NCI-H82 treated with DMSO at 0.1 percent for 48 hours (cell line): ENCODE results near the gene MTA2.
A peak's percentile ranks its signal among the peaks of the same experiment; 100 is the strongest.
"Not testable (repeated sequence)": the region's sequence is repeated elsewhere in the genome, so short reads cannot be mapped to it uniquely, and the experiment has no call there.

Source experiments
- DNase-seq: peaks from one replicate; lab custom pipeline; 2025; ENCODE audit not compliant: unreplicated experiment; lab: John Stamatoyannopoulos, UW

The MTA2 gene

DNA sequence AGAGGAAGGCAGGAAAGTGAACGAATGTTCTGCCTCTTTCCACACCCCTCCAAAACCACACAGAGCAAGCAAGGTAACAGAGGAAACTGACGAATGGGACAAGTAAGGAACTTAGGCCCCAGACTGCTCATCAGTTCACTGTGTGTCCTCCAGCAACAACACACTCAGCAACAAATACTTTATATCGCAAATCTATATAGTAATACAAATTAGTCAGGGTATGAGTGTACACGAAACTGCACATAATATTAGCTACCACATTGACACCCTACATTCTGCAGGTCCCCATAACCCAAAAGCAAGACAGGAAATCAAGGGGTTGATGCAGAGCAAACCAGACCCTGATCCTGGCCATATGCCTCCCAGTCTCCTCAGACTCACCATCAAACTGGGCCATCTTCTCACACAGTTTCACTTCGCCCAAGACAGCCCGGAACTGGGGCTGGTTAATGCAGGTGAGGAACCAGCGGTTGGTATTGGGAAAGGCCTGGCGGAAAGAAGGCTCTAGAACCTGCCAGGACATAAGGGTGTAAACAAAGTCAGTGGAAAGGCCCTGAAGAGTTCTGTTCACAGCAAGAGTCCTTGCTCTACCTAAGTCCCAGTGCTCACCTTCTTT, 34.5 kb downstream of the MTA2 start:
- no peak for DNase-seq

DNA sequence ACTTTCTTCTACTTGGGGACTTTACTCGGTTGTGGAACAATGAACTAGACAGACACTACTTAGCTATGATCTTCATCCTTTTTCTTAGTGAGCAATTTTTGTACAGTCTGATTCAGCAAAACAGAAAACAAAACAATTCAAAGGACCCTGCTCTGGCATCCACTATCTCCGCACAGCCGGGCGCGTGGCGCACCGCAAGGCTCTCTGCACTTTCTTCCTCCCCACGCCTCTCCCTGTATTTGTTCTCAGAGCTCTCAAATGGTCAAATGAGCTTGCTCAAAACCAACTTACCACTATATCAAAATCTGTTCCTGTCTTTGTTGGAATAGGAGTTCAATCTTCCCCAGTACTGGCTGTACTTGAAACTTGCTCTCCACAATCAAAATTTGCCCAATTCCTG, 35.4 kb downstream of the MTA2 start:
- DNase-seq = no peak

GRCh38 chr11:62565100-62565802, 36.4 kb downstream of the MTA2 start:
- no peak for DNase-seq

- not testable (repeated sequence) for DNase-seq
Observed at GRCh38 chr11:62561677-62562230, 39.9 kb downstream of the MTA2 start.

- peak; percentile 36 for DNase-seq
Observed at GRCh38 chr11:62560566-62561103, 41.0 kb downstream of the MTA2 start.

DNA sequence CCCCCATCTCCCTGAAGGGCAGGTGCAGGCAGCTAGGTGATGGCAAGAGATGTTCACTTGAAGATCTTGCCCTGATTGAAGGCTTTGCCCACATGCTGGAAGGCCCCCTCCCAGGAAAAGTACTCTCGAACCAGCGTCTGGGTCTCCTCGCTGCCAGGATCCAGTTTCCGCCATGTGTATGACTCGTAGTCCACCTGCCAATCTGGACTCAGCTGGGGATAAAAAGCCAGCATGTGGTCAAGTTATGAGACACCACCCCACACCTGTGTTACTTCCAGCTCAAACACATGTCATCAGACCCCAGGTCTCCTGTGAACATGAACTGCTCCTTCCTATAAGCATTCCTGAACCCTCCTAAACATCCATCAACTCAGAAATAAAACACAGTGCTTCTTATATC, 42.0 kb downstream of the MTA2 start:
- not testable (repeated sequence) for DNase-seq

GRCh38 chr11:62559204-62559603, 42.5 kb downstream of the MTA2 start:
- DNase-seq = no peak

DNA sequence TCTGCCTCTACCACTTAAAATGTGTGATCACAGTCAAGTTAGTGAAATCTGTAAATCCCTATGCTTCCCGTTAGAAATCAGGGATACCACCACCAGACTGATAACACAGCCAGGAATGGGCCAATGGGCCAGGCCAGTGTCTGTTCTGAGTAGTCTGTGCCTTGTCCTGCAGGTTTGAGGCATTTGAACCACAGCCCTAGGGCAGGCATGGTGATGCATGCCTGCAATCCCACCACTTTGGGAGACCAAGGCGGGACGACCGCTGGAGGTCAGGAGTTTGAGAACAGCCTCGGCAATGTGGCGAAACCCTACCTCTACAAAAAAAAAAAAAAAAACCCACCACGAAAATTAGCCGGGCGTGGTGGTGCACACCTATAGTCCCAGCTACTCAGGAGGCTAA, 43.0 kb downstream of the MTA2 start:
- no peak for DNase-seq

DNA sequence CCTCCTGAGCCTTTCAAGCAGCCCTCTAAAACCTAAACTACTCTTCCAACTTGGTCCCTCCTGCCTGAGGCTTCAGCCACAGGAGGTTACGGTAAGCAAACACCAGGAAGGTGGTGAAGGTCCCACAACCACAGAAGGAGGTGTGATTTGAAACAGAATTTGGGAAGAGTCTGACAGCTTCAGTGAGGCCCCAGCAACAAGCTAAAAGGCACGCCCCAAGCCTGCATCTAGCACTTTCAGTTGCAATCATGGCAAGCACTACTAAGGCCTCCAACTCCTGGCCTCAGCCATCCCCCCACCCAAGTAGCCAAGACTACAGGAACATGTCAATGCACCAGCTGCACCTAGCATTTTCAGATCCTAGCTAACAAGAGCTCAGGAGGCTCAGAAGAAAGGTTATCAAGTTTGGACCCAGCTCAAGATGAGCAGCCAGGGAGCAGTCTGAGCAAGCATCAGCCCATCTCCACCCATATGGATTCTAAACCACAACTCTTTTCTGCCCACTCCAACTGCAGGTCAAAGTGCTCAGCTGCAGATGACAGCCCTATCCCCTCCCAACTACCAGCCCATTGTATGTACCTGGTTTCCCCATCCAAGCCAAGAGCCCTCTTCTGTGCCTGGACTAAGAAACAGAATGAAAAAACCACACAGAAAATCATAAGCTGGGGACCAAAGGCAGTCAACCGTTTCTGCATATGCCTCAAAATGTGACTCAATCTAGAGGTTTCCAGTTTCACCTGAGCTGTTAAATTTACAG, 44.6 kb downstream of the MTA2 start:
- DNase-seq = no peak

- DNase-seq = peak; percentile 37
Observed at GRCh38 chr11:62556108-62556874, 45.4 kb downstream of the MTA2 start.

DNA sequence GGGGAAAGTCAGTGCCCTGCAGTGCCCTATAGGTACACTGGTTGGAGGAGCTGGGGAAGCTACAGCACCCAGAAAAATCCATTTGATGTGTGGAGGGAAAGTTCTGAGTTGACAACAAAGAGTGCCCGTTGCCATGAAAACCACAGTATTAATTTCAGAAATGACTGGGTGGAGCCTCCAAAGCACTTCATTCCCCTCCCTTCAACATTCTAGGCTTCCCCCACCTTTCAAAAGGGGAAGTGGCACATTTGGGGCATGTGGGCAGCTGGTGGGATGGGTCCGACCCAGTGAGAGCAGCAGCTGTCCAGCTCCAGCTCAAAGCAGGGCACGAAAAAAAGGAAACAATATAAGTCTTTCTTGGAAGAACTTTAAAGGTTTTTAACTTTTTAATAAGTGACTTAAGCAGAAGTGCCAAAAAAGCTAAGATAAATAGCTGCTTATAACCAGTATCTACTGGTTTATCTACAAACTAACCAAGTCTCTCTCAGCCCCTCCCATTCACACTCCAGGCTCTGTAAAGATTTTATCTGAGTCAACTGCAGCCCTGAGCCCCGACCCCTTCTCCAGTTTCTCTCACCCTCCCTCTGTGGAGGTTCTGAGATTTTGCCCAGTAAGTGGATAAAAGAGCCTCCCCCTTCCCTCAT, 46.1 kb downstream of the MTA2 start:
- DNase-seq = no peak

DNA sequence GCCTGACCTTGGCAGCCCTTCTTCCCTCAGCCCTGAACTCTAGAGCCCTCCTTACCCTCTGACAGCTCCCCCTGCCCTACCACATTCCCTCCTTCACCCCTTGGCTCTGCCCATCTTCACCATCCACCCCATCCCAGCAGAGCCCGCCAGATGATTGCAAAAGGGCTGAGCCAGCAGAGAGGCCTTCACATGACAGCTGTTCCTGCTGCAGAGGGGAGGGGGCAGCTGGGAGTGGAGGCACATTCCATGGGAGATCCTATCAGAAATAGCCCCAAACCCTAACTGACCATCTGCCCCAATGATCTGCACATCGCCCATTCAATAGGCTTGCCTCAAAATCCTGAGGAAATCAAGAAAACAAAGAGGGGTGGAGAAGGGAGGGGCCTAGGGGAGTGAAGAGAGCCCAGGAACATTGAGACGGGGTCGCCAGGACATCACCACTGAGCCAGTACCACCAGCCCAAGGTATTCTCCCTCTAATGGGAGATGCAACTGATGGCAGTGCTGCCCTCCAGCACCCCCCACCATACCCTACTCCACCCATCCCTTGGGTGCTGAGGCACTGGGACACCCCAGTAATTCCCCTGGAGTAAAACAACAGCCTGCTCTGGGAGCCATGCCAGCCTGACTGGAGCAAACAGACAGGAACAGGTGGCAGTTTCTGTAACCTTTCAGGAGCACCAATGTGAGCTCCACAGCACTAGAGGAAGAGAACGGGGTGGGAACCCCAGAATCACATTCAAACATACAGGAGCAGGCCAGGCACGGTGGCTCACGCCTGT, 47.1 kb downstream of the MTA2 start:
- no peak for DNase-seq

DNA sequence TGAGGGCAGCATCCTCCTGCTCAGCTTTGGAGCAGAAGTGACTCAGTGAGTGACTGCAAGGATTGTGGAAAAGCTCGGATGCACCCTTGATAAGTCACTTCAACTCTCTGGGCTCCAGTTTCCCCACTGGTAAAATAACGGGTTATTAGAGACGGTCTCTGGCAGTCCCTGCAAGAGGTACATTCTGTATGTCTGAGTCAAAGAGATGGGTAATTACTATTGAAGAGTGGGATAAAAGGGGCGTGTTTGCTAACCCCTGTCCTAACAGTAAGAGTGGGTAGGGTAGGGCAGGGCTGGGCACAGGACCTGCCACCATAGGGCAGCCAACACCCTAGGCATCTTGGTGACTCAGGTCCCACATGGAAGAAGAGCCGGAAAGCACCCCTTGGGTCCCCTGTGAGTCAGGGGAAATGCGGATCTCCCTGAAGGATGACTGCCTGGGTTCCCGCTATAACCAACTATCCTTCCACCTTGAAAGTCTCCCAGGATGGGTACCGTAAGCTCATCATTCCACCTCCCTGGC, 47.8 kb downstream of the MTA2 start:
- no peak for DNase-seq

DNA sequence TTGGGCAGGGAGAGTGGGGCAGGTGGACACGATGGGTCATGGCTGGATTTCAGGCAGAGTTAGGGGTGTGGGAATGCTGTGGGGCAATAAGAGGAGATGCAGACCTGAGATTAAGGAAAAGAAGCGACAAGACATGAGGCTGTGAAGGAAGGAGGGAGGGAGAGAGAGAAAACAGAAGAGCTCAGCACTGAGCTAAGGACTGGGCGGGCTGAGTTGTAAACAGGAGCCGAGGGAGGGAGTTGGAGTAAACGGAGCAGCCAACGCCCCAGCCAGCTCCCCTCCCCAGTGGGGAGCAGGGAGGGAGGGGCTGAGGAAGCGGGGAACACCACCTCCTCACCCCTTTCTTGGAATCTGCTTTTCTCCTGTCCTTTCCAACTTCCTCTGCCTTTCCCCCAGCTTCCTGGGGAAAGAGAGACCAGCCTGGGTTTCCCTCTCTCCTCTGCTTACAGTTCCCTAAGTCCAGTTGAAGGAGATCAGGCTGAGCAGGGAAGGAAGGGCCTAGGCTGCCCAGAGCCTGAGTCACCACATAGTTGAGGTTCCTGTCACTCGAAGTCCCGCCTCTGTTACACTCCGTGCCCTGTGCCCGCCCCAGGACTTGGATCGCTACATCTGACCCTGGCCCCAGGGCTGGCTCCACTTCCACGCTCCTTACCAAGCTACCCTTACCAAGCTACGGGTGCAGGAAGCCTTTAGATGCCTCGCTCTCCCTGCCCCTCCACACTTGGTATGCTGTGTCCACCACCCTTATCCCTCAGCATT, 48.4 kb downstream of the MTA2 start:
- peak; percentile 63 for DNase-seq

- DNase-seq = peak; percentile 80
Observed at GRCh38 chr11:62552485-62553079, 49.1 kb downstream of the MTA2 start.

- not testable (repeated sequence) for DNase-seq
Observed at GRCh38 chr11:62550478-62550877, 51.2 kb downstream of the MTA2 start.

GRCh38 chr11:62548545-62549335, 52.9 kb downstream of the MTA2 start:
- no peak for DNase-seq
